ENCODE data around the gene RILPL1. TPM values are rescaled to one million over a fixed set of nuclear protein-coding genes. Genes with fewer than 3 reads are reported as not detected.
"Not testable (repeated sequence)": the region's sequence is repeated elsewhere in the genome, so short reads cannot be mapped to it uniquely, and the experiment has no call there.

Gene RILPL1
- total RNA-seq, 3 donors from 2014 or later, result 2.5 to 17.8 (median 3.0) TPM

- Histone ChIP-seq H3K36me3 (ENCODE audit: low read depth) (no peaks in the 10 kb centered on the region), H3K9me3 (no peaks in the 10 kb centered on the region), H3K4me3 (peak within 1 kb of the TSS; percentile 64), H3K4me1 (ENCODE audit: low read depth) (peaks cover 4% of the 10 kb centered on the region)
- TF ChIP-seq CTCF (IDR thresholded peaks at IDR 0.05), result no peak
- intact Hi-C loops (cut with DNase I, micrococcal nuclease), result no loop called here
- DNase-seq (peak; percentile 84 to 88 (median 88)), ATAC-seq (peak; percentile 91)
These were observed 75.3 kb downstream of the RILPL1 start, which contains the start of gene SNRNP35 for GRCh38 chr12:123457980-123458779. SNRNP35 (plus strand) TSS chr12:123458139; CDS start chr12:123465541, 7,402 bp downstream.

- Histone ChIP-seq H3K9me3 (no peaks in the 10 kb centered on the region), H3K4me1 (ENCODE audit: low read depth) (no peaks in the 10 kb centered on the region), H3K36me3 (ENCODE audit: low read depth) (no peaks in the 10 kb centered on the region), H3K4me3 (no peak overlapping the region)
- TF ChIP-seq CTCF (IDR thresholded peaks at IDR 0.05), result no peak
- no peak for DNase-seq
- no peak for ATAC-seq
- intact Hi-C loops (cut with DNase I, micrococcal nuclease), result no loop called here
These were observed 80.4 kb downstream of the RILPL1 start for GRCh38 chr12:123453165-123453564.

GRCh38 chr12:123452276-123452550 lies 81.3 kb downstream of the RILPL1 start:
- ATAC-seq; H3K4me3 ChIP-seq; intact Hi-C loops (cut with DNase I, micrococcal nuclease); H3K4me1 ChIP-seq (ENCODE audit: low read depth); H3K9me3 ChIP-seq; DNase-seq; H3K36me3 ChIP-seq (ENCODE audit: low read depth): not testable (repeated sequence)

- intact Hi-C loops (cut with DNase I, micrococcal nuclease), result no loop called here
These were observed 82.9 kb downstream of the RILPL1 start for GRCh38 chr12:123450636-123451035.

GRCh38 chr12:123449856-123450255 lies 83.7 kb downstream of the RILPL1 start:
- Histone ChIP-seq H3K9me3 (no peaks in the 10 kb centered on the region), H3K4me3 (no peak overlapping the region), H3K36me3 (ENCODE audit: low read depth) (no peaks in the 10 kb centered on the region), H3K4me1 (ENCODE audit: low read depth) (peaks cover 6% of the 10 kb centered on the region)
- intact Hi-C loops (cut with DNase I, micrococcal nuclease), result no loop called here
- DNase-seq, result no peak
- TF ChIP-seq CTCF (IDR thresholded peaks at IDR 0.05), result no peak
- ATAC-seq, result no peak

More at GRCh38 chr12:123450636-123451035, 82.9 kb downstream of the RILPL1 start:
- H3K9me3 ChIP-seq, result no peaks in the 10 kb centered on the region
- H3K36me3 ChIP-seq (ENCODE audit: low read depth), result no peaks in the 10 kb centered on the region
- no peak for ATAC-seq
- TF ChIP-seq CTCF (IDR thresholded peaks at IDR 0.05), result no peak
- no peak for DNase-seq
- peaks cover 4% of the 10 kb centered on the region for H3K4me1 ChIP-seq (ENCODE audit: low read depth)
- H3K4me3 ChIP-seq, result no peak overlapping the region

- no peak overlapping the region for H3K4me3 ChIP-seq
- H3K9me3 ChIP-seq, result no peaks in the 10 kb centered on the region
- intact Hi-C loops (cut with DNase I, micrococcal nuclease), result no loop called here
- no peak for DNase-seq
- TF ChIP-seq CTCF (IDR thresholded peaks at IDR 0.05), result no peak
- peaks cover 6% of the 10 kb centered on the region for H3K4me1 ChIP-seq (ENCODE audit: low read depth)
- no peaks in the 10 kb centered on the region for H3K36me3 ChIP-seq (ENCODE audit: low read depth)
- ATAC-seq, result peak; percentile 27
These were observed 84.2 kb downstream of the RILPL1 start for GRCh38 chr12:123449249-123449733.

Data from mucosa of descending colon (tissue), 3 donors.